GM21786 (cell line): ENCODE results near the gene ROPN1B.

Experiments
- ATAC-seq: cut with Tn5 transposase; IDR thresholded peaks from one replicate; pipeline ENCODE4 v1.9.1; 2021; ENCODE audit not compliant: unreplicated experiment

The ROPN1B gene

DNA sequence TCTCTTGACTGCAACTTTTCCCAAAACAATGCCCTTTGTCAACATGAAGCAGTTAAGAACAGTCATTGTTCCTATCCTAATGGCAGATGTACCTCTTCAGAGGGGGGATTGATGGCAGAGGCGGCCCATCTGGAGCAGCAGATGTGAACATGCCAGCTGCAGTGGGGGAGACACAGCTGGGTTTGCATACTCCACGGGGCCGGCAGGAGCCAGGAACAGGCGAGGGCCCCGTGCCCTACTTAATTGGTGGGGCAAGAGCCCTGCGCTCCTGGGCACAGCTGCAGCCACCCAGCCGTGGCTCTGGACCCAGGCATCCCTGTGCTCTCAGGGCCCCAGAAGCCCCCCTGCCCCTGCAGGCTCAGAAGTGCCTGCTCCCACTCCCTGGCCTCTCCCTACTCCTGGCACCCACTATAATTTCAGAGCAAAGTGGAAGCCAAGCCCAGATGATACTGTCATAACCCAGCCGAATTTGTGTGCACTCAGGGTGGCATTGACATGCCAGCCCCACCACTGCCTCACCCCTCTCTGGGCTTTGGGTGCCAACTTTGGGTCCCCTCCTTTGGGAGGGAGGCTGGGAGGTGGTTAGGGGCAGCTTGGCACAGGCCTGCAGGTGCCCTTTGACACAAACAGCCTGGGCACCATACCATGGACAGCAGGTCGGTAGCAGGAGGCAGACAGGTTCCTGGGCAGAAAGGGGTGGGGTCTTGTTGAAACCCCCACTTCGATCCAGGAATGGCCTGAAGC is 34.6 kb downstream of the ROPN1B start:
- no peak for ATAC-seq

GRCh38 chr3:126004217-126004616 is 35.2 kb downstream of the ROPN1B start:
- ATAC-seq = no peak

GRCh38 chr3:126004692-126005091 is 35.7 kb downstream of the ROPN1B start:
- ATAC-seq = no peak

DNA sequence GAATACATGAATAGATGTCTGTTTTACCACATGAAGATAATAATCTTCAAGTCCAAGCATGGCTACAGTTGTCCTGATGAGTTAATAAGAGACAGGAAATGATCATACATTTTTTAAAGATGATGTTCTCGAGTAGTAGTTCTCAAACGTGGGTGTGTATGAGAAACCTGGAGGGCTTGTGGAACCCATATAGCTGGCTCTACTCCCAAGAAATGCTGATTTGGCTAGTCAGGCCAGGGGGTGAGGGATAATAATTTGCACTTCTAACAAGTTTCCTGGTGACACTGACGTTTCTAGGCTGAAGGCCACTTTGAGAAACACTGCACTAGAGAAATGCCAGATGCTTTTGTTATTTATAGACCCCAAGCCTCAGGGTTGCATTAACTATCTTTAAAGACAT is 37.0 kb downstream of the ROPN1B start:
- no peak for ATAC-seq

DNA sequence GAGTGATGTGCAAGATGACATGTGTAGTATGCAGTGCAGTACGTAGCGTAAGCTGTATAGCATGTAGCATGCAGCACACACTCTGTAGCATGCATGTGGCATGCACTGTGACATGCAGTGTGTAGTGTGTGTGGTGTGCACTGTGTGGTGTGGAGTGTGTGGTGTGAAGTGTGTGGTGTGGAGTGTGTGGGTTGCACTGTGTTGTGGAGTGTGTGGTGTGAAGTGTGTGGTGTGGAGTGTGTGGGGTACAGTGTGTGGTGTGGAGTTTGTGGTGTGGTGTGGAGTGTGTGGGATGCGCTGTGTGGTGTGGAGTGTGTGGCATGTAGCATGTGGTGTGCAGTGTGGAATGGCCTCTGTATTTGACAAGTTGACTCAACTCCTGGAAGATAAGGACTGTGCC is 39.2 kb downstream of the ROPN1B start:
- ATAC-seq = no peak

DNA sequence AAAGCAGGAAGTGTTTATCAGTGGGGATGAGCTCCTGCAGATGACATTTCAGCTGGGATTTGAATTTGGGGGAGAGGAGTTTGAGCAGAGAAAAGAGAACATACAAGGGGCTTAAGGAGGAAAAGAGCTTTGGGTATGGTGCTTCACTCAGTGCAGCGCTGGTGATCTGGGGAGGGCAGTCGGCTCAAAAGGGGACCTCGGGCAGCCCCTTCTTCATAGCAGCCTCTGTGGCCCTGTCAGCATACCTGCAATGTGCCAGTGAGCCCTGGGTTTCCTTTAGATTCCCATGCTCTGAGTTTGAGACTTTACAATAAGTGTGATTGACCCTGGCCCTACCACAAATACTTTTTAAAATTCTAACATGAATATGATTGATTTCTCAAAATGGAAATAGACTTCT is 40.2 kb downstream of the ROPN1B start:
- ATAC-seq = no peak

- ATAC-seq = no peak
Observed at GRCh38 chr3:126013751-126014156, 44.8 kb downstream of the ROPN1B start.

DNA sequence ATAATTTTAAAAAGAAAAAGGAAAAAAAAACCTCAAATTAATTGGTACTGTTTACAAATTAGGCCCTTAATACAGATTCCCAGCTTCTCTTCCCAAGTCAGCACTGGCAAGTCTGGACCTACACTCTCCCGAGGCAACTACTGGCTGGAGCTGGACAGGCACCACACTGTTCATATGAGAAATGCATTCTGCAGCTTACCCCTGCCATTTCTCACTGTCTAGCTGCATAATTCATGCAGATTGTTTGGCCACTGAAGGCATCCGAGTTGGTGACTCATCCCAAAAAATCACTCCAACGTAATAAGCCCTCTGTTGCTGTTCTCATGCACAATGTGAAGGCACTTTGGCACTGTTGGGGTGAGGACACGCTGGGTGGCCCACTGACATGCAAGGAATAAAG is 45.3 kb downstream of the ROPN1B start:
- ATAC-seq = no peak

DNA sequence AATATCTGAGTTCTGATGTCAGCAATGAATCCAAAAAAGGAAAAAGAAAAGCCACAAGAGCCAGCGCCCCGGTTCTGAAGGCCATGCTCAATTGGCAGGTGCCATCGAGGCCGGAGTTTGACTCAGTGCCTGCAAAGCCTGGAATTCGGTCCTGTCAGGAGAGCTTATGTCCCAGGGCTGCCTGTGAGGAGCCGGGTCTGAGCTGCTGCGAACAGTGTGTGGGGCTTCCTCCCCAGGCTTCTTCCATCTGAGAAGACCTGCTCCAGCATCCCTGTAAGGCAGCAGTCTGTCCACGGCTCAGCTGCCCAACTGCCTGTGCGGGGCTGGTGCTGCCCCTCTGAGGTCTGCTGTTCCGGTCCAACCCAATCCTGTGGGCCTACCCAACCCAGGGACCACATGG is 46.1 kb downstream of the ROPN1B start:
- no peak for ATAC-seq

DNA sequence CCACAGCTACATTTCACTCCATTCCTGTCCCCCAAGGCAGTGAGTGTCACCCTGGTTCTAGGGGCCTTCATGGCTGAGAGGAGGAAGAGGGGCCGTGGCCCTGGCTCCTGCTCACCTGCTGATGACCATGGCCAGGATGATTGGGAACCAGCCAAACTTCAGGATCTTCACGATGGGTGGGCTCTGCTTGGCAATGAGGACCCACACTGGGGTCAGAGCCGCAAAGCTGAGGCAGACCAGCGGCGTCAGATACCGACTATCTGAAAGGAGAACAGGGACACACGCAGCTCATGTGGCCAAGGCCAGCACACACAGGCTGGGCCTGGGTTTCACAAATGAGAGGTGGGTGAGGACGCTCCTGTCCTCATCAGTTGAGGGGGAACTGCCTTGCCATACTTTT is 47.6 kb downstream of the ROPN1B start:
- no peak for ATAC-seq

GRCh38 chr3:126017362-126017761 is 48.4 kb downstream of the ROPN1B start:
- ATAC-seq = no peak

- no peak for ATAC-seq
Observed at GRCh38 chr3:126018545-126018944, 49.6 kb downstream of the ROPN1B start.

GRCh38 chr3:126018995-126019394 is 50.0 kb downstream of the ROPN1B start:
- no peak for ATAC-seq

DNA sequence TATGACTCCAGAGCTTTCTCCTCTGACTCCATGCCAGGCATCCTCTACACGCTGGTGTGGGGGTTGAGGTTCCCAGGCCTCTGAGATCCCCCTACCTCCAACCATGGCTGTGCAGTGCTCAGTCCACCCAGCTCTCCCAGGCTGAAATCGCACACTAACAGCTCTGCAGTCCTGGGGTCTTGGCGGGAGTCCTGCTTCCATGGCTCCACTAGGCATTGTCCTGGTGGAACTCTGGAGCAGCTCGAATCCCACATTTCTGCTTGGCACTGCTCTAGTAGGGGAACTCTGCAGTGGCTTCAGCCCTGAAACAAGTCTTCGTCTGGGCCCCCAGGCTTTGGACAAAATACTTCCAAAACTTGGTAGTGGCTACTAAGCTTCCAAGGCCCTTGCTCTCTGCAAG is 50.7 kb downstream of the ROPN1B start:
- no peak for ATAC-seq

DNA sequence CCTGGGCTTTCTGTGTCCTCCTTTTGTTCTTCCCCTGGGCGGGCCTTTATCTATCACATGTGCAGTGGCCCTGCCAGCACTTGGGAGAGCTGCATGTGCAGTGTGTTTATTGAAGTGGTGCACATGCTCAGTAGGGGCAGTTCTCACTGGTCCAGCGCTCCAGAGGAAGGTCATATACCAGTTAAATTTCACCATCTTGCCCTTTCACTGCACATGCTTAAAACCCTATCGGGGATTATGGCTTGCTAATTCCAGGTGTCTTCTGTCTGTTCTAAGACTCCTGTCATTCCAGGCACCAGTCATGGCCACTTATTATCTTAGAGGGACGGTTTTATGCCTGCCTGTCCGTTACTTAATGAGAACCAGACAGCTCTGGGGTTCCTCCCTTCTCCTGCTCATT is 52.2 kb downstream of the ROPN1B start:
- no peak for ATAC-seq

DNA sequence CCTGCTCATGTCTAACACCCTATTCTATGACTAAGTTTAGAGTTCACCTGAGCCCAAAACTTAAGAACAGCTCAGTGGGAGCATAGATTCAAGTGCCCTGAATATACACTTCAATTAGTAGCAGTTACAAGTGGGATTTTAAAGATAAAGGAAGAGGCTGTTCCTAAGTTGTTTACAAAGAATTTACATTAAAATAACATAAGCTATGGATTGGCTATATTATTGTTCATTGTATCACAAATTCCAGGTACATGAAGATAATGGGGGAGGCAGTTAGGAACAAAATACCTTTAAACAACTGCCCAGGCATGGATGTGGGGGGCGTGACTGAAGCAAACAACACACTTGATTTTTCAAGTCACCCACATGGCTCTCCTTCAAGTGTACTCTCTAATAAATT is 52.7 kb downstream of the ROPN1B start:
- no peak for ATAC-seq

DNA sequence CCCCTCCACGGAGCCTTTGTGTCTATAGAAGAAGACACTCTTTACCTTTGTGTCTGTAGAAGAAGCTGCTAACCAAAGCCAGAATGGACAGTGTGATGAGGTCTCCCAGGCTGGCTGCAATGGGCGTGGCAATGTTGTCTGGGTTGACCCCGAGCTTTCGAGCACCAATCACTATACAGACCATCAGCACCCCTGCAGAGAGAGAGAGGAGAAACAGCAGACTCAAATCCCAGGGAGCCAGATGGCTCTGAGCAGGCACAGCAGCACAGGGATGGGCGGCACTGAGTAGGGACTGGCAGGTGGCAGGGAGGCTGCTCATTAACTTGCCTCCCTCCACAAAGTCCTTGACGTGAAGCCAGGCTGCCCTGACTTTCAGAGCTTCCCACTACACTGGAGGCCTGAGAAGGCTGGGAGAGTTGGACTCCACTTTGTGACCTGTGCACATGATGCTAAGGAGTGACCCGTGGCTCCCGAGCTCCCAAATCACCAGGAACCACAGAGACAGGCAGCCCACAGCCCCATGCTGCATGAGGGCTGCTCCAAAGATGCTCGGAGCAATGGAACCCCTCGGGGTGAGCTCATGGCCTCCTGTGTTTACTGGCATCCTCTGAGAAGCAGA is 53.9 kb downstream of the ROPN1B start:
- no peak for ATAC-seq

DNA sequence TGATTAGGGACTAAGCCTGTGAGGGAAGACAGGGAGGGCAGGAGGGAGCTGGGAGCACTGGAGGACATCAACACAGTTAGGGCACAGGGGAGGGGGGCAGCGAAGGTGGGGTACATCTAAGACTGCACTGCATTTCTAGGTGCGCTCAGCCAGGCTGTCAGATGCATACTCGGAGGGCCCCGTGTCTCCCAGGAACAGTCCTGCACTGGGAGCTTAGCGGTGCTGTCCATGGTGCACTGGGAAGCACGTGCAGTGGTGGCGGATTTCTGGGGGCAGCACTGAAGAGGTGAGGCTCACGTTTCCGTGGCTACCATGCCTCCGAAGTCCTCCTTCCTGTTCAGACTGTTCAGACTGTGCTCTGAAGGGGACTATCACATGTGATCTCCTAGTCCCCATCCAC is 54.4 kb downstream of the ROPN1B start:
- no peak for ATAC-seq

DNA sequence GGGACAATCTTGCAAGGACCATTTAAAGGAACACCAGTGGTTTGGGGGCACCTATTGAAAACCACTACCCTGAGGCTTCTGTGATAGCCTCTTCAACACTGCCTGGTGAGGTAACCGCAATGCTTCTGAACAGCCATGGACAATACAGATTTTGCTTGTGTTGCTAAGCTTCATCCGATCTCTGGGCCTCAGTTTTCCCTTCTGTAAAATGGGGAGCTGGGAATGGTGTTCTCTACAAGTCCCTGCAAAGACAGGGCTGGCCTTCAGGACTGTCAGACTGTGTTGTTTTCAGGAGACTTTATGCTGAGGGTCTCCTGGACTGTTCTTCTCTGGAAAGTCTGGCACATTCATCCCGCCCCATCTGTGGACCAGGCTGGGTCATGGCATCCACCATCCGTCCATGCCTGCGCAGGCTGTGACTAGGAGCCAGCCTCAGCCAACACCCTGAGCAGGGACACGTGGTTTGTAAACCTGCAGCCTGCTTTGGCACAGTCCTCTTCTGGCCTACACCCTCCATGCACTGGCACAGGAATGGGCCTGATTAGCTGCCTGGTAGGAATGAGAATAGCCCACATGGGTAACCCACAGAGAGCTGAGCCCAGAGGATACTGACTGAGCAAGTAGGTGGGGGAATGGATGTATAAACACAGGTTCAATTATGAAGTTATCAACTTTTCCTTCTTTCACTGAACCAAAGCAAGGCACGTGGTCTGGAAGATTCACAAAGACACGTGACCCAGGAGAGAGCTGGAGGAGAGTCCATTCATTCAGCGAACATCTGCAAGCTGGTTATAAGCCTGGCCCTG is 55.3 kb downstream of the ROPN1B start:
- ATAC-seq = no peak

DNA sequence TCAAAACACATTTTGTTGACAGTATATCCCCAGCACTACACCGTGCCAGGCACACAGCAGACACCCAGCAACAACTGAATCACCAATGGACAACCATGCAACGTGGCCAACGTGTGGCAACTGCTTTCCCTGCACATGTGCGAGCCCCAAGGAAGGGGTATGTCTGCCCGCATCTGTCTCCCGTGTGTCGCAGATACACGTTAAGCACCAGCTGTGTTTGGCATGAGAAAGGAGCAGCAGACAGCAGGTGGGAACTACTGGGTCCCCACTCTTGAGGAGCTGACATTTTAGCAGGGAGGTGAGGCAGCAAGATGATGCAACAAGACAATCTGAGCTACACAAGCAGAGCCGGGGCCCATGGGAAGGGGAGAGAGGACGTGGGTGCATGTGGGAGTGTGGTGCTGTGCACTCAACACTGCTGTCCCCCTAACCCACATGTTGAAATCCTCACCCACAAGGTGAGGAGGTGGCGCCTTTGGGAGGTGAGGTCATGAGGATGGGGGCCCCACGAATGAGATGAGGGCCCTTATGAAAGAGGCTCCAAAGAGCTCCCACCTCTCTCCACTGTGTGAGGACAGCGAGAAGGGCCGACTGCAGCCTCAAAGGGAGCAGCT is 56.2 kb downstream of the ROPN1B start:
- no peak for ATAC-seq

DNA sequence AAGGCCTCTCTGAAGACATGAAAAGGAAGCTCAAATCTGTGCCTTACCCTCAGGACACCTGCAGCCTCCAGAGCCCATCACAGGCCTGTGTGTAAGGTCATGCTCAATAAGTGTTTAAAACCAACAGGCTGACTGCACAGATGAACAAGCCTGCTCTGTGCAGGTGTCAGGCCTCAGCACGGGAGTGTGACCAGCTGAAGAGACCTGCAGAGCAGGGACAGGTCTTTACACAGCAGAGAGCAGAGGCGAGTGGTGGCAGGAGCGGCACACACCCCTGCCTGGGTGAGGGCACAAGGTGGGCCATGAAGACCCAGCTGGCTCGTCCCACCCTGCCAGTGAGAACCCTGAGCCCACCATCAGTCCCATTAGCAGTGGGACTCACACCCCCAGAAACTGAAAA is 56.9 kb downstream of the ROPN1B start:
- no peak for ATAC-seq

DNA sequence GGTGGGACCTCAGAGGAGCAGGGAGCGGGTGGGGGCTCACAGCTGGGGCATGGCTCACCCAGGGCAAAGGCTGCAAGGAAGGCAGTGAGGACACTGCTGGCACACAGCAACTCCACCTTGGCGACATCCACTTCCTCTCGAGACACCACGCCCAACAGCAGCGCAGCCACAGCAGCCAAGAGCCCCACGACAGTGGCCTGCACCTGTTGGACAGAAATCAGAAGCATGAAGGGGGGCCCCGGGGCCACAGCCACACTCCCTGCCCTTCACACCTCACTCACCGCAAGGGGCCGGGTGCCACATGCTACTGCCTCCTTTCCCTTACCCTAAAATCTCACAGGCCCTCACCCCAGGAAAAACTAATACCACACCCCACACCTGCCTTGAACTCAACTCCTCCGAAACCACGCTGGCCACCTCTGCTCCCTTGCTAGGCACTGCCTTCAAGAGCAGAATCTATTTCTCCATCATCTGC is 57.3 kb downstream of the ROPN1B start:
- ATAC-seq = no peak
